Endothelial cell of umbilical vein (primary cell): ENCODE measurements around the gene ABHD4.

ENCODE experiments used
- MYC ChIP-seq: IDR thresholded peaks from one replicate; pipeline ENCODE4 v1.6.1; 2011; ENCODE audit warnings: mild to moderate bottlenecking, low read depth, low read length
- POLR2A ChIP-seq: IDR thresholded peaks from 2 replicates; pipeline ENCODE4 v1.6.1; 2012; ENCODE audit warnings: low read depth, mild to moderate bottlenecking, control low read depth, low read length

GRCh38 chr14:22559041-22559440, 39.1 kb upstream of the ABHD4 start:
- TF ChIP-seq POLR2A (no peak), MYC (no peak)
